DMS53 (cell line): Measurements from ENCODE around the gene GTF2F2.

Source experiments
- DNase-seq: peaks from one replicate; lab custom pipeline; 2025; lab: John Stamatoyannopoulos, UW

GTF2F2 gene

GRCh38 chr13:45302507-45302906, 182.2 kb downstream of the GTF2F2 start:
- no peak for DNase-seq

- no peak for DNase-seq
These were observed 182.7 kb downstream of the GTF2F2 start for GRCh38 chr13:45303026-45303425.

GRCh38 chr13:45303866-45304265, 183.6 kb downstream of the GTF2F2 start:
- no peak for DNase-seq

GRCh38 chr13:45305079-45305478, 184.8 kb downstream of the GTF2F2 start:
- no peak for DNase-seq

GRCh38 chr13:45306966-45307365, 186.7 kb downstream of the GTF2F2 start:
- DNase-seq, result no peak

- peak; percentile 59 for DNase-seq
These were observed 190.2 kb downstream of the GTF2F2 start for GRCh38 chr13:45310341-45311131.

- DNase-seq, result no peak
These were observed 194.5 kb downstream of the GTF2F2 start for GRCh38 chr13:45314822-45315221.

GRCh38 chr13:45315520-45316167, 195.3 kb downstream of the GTF2F2 start:
- peak; percentile 18 for DNase-seq

GRCh38 chr13:45316338-45316737, 196.0 kb downstream of the GTF2F2 start:
- peak; percentile 60 for DNase-seq

- no peak for DNase-seq
These were observed 196.7 kb downstream of the GTF2F2 start for GRCh38 chr13:45316996-45317395.

GRCh38 chr13:45320876-45321629, 200.7 kb downstream of the GTF2F2 start:
- DNase-seq, result no peak

GRCh38 chr13:45325806-45326205, 205.5 kb downstream of the GTF2F2 start:
- DNase-seq, result peak; percentile 77

- DNase-seq, result no peak
These were observed 207.1 kb downstream of the GTF2F2 start for GRCh38 chr13:45327253-45327955.

- DNase-seq, result no peak
These were observed 208.4 kb downstream of the GTF2F2 start for GRCh38 chr13:45328661-45329111.

GRCh38 chr13:45331123-45331619, 210.9 kb downstream of the GTF2F2 start:
- DNase-seq, result peak; percentile 22

- no peak for DNase-seq
These were observed 211.4 kb downstream of the GTF2F2 start for GRCh38 chr13:45331692-45332035.

- DNase-seq, result peak; percentile 77
These were observed 211.9 kb downstream of the GTF2F2 start for GRCh38 chr13:45332036-45332830.

GRCh38 chr13:45332831-45333219, 212.5 kb downstream of the GTF2F2 start:
- peak; percentile 17 for DNase-seq

- DNase-seq, result peak; percentile 17
These were observed 213.1 kb downstream of the GTF2F2 start for GRCh38 chr13:45333251-45333976.
